Spinal cord (tissue), 10 donors: ENCODE data around the gene CD200R1L. TPM values are rescaled to one million over a fixed set of nuclear protein-coding genes. Genes with fewer than 3 reads are reported as not detected.
"Not testable (repeated sequence)": the region's sequence is repeated elsewhere in the genome, so short reads cannot be mapped to it uniquely, and the experiment has no call there.

Experiments
- DNase-seq, 6 donors: peaks; one replicate each; pipeline versions ENCODE4 v3.0.0 to v3.0.0-alpha.2; 2013 to 2015; ENCODE audit warnings: low spot score in 6 of 6, low read depth in 4 of 6
- H3K27ac ChIP-seq: one replicate; pipeline ENCODE4 v1.5.1; 2013; ENCODE audit warnings: low read depth, low read length, control low read depth
- H3K27me3 ChIP-seq: one replicate; pipeline ENCODE4 v1.6.1; 2013; ENCODE audit warnings: low read length; ENCODE audit not compliant: control insufficient read depth, insufficient read depth
- H3K36me3 ChIP-seq: one replicate; pipeline ENCODE4 v1.6.1; 2013; ENCODE audit warnings: low read length; ENCODE audit not compliant: control insufficient read depth, insufficient read depth
- H3K4me1 ChIP-seq: one replicate; pipeline ENCODE4 v1.6.1; 2013; ENCODE audit warnings: low read length; ENCODE audit not compliant: control insufficient read depth, insufficient read depth
- H3K4me3 ChIP-seq: one replicate; pipeline ENCODE4 v1.5.1; 2013; ENCODE audit warnings: low read depth, low read length, control low read depth
- H3K9me3 ChIP-seq: one replicate; pipeline ENCODE4 v1.6.1; 2013; ENCODE audit warnings: low read length; ENCODE audit not compliant: control insufficient read depth, insufficient read depth
- WGBS: methylation state at CpG from one replicate; pipeline ENCODE4 v1.1.5; 2013; ENCODE audit warnings: missing lambda C conversion rate; ENCODE audit not compliant: insufficient coverage; 5-methylcytosine and 5-hydroxymethylcytosine counted together
- polyA plus RNA-seq, 2 donors: library from polyadenylated mRNA; unstranded; fragments of 120-200 nt; gene quantifications; one replicate each; pipeline ENCODE4 v1.2.1, GENCODE V29; 2013; ENCODE audit not compliant: insufficient read length in 2 of 2
- total RNA-seq, 2 donors: library from RNA; depleted of rRNA in 1 of 2; stranded (reverse); fragments of 120-200 nt in 1 of 2; fragments of >200 nt in 1 of 2; gene quantifications; one replicate each; pipeline versions ENCODE4 v1.2.3 to v1.2.4, GENCODE V29; 2013 to 2014
- donor health status: healthy.

CD200R1L gene
- total and polyA plus RNA-seq, 4 donors = not detected

GRCh38 chr3:112871735-112872134 lies 25.1 kb upstream of the CD200R1L start:
- DNase-seq = no peak
- Histone ChIP-seq H3K27ac (no peak overlapping the region), H3K4me3 (no peak overlapping the region), H3K4me1 (no peaks in the 10 kb centered on the region), H3K27me3 (no peaks in the 10 kb centered on the region), H3K36me3 (no peaks in the 10 kb centered on the region), H3K9me3 (peaks cover 2% of the 10 kb centered on the region)
- 89% methylated on average over 3 of the region's 3 CpGs for WGBS

GRCh38 chr3:112865757-112866156 lies 19.1 kb upstream of the CD200R1L start:
- Histone ChIP-seq H3K27me3 (no peaks in the 10 kb centered on the region), H3K9me3 (peaks cover 2% of the 10 kb centered on the region), H3K4me1 (no peaks in the 10 kb centered on the region), H3K36me3 (no peaks in the 10 kb centered on the region), H3K4me3 (no peak overlapping the region), H3K27ac (no peak overlapping the region)
- no peak for DNase-seq
- WGBS = no CpG with 5 or more reads among the region's 2 CpGs

DNA sequence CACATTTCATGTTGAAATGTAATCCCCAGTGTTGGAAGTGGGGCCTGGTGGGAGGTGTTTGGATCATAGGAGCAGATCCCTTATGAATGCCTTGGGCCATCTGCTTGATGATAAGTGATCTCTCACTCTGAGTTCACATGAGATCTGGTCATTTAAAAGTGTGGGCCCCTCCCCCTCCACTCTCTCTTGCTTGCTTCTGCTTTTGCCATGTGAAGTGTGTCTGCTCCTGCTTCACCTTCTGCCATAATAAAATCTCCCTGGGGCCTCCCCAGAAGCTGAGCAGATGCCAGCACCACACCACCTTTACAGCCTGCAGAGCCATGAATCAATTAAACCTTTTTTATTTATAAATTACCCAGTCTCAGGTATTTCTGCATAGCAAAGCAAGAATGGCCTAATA lies 14.2 kb upstream of the CD200R1L start:
- Histone ChIP-seq H3K9me3 (peaks cover 5% of the 10 kb centered on the region), H3K4me3 (no peak overlapping the region), H3K27ac (no peak overlapping the region), H3K36me3 (no peaks in the 10 kb centered on the region), H3K27me3 (no peaks in the 10 kb centered on the region), H3K4me1 (no peaks in the 10 kb centered on the region)
- DNase-seq = no peak

- DNase-seq = peak in 1 of 6 donors; percentile 2
- no CpG with 5 or more reads among the region's 2 CpGs for WGBS
- peaks cover 5% of the 10 kb centered on the region for H3K9me3 ChIP-seq
- H3K36me3 ChIP-seq = no peaks in the 10 kb centered on the region
- H3K4me3 ChIP-seq = no peak overlapping the region
- no peak overlapping the region for H3K27ac ChIP-seq
- H3K27me3 ChIP-seq = no peaks in the 10 kb centered on the region
- H3K4me1 ChIP-seq = no peaks in the 10 kb centered on the region
Observed at GRCh38 chr3:112858410-112859069, 11.9 kb upstream of the CD200R1L start.

DNA sequence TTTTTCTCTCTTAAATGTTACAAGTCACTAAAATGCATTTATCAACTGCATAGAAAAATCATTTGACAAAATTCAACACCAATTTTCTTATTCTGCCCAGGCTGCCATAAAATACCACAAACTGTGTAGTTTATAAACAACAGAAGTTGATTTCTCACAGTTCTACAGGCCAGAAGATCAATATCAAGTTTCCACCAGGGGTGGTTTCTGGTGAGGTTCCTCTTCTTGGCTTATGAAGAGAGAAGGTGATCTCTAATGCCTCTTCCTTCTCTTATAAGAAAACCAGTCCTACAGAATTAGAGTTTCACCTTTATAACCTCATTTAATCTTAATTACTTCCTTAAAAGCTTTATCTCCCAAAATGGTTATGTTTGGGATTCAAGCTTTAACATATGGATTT lies 10.9 kb upstream of the CD200R1L start:
- Histone ChIP-seq H3K4me1 (no peaks in the 10 kb centered on the region), H3K4me3 (no peak overlapping the region), H3K27me3 (no peaks in the 10 kb centered on the region), H3K9me3 (peaks cover 5% of the 10 kb centered on the region), H3K27ac (no peak overlapping the region), H3K36me3 (no peaks in the 10 kb centered on the region)
- no peak for DNase-seq

GRCh38 chr3:112856537-112856936 lies 9.9 kb upstream of the CD200R1L start:
- H3K4me1 ChIP-seq = no peaks in the 10 kb centered on the region
- H3K27me3 ChIP-seq = no peaks in the 10 kb centered on the region
- H3K27ac ChIP-seq = no peak overlapping the region
- no peak for DNase-seq
- no peak overlapping the region for H3K4me3 ChIP-seq
- H3K36me3 ChIP-seq = no peaks in the 10 kb centered on the region
- peaks cover 5% of the 10 kb centered on the region for H3K9me3 ChIP-seq

DNA sequence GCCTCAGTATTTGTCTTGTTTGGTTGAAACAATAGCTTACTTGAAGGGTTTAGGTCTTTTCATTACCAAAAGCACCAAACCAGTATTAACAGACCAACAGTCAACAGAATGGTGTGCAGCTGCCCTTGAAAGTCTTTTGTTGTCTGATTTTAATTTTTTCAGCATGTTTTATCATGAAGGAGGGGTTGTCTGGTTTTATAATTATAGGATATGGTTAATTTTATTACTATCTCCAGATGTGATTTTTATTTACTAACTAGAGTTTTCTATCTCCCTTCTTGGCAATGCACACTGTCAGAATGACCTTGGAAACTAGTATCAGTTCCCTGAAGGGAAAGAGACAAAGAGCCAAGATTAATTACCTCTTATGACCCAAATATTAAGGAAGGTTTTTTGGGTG lies 9.2 kb upstream of the CD200R1L start:
- no peak for DNase-seq
- Histone ChIP-seq H3K36me3 (no peaks in the 10 kb centered on the region), H3K4me3 (no peak overlapping the region), H3K27ac (no peak overlapping the region), H3K27me3 (no peaks in the 10 kb centered on the region), H3K4me1 (no peaks in the 10 kb centered on the region), H3K9me3 (peaks cover 5% of the 10 kb centered on the region)

GRCh38 chr3:112855074-112855473 lies 8.4 kb upstream of the CD200R1L start:
- no CpG with 5 or more reads among the region's 3 CpGs for WGBS
- not testable (repeated sequence) for DNase-seq, H3K27me3 ChIP-seq, H3K36me3 ChIP-seq, H3K9me3 ChIP-seq, H3K27ac ChIP-seq, H3K4me3 ChIP-seq, H3K4me1 ChIP-seq

DNA sequence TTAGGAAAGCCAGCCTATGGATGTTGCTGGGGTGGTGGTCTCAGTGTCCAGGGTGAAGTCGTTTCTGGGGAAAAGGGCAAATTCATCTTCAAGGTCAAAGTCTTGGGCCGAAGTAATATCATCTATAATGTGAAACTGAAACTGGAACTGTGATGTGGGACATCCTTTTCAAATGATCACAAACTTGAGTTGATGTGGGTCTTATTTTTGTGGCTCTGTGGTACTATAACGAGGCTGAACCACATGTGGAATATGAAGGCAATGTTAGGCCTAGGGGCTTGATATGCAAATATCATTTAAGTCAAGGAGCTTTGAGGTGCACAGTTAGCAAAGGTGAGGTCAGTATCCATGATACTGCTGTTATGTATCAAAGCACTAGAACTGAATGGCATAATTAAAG lies 1.5 kb upstream of the CD200R1L start:
- H3K9me3 ChIP-seq = peaks cover 2% of the 10 kb centered on the region
- no peak overlapping the region for H3K27ac ChIP-seq
- WGBS = 65% methylated on average over 3 of the region's 3 CpGs

GRCh38 chr3:112847692-112848091 lies 1.0 kb upstream of the CD200R1L start:
- 85% methylated on average over 3 of the region's 3 CpGs for WGBS
- DNase-seq = no peak
- peaks cover 2% of the 10 kb centered on the region for H3K9me3 ChIP-seq
- H3K4me1 ChIP-seq = no peaks in the 10 kb centered on the region
- H3K27me3 ChIP-seq = no peaks in the 10 kb centered on the region
- no peaks in the 10 kb centered on the region for H3K36me3 ChIP-seq
- H3K4me3 ChIP-seq = no peak overlapping the region
- no peak overlapping the region for H3K27ac ChIP-seq

More for the DNA sequence above, 1.5 kb upstream of the CD200R1L start:
- Histone ChIP-seq H3K4me3 (no peak overlapping the region), H3K36me3 (no peaks in the 10 kb centered on the region), H3K4me1 (no peaks in the 10 kb centered on the region), H3K27me3 (no peaks in the 10 kb centered on the region)
- DNase-seq = no peak
